GM18858 (cell line): ENCODE data around the gene HLA-DRB5.
"Not testable (repeated sequence)": the region's sequence is repeated elsewhere in the genome, so short reads cannot be mapped to it uniquely, and the experiment has no call there.

ENCODE experiments used
- ATAC-seq: cut with Tn5 transposase; IDR thresholded peaks from one replicate; pipeline ENCODE4 v1.9.1; 2021; ENCODE audit not compliant: unreplicated experiment

Gene HLA-DRB5

GRCh38 chr6:32529697-32530430, at the start of gene HLA-DRB5:
Gene HLA-DRB5 (minus strand): TSS chr6:32530287. CDS start chr6:32530224, 63 bp downstream.
- no peak for ATAC-seq

- no peak for ATAC-seq
Measured at GRCh38 chr6:32578962-32579361, 48.9 kb upstream of the HLA-DRB5 start.

GRCh38 chr6:32577493-32577892, 47.4 kb upstream of the HLA-DRB5 start:
- not testable (repeated sequence) for ATAC-seq

GRCh38 chr6:32576250-32576649, 46.2 kb upstream of the HLA-DRB5 start:
- no peak for ATAC-seq

- ATAC-seq = no peak
Measured at GRCh38 chr6:32570363-32570905, 40.3 kb upstream of the HLA-DRB5 start.

GRCh38 chr6:32568561-32568960, 38.5 kb upstream of the HLA-DRB5 start:
- no peak for ATAC-seq

GRCh38 chr6:32566957-32567356, 36.9 kb upstream of the HLA-DRB5 start:
- ATAC-seq = no peak

- no peak for ATAC-seq
Measured at GRCh38 chr6:32565511-32565910, 35.4 kb upstream of the HLA-DRB5 start.

- no peak for ATAC-seq
Measured at GRCh38 chr6:32562940-32563339, 32.9 kb upstream of the HLA-DRB5 start.

GRCh38 chr6:32559747-32560146, 29.7 kb upstream of the HLA-DRB5 start:
- no peak for ATAC-seq

- no peak for ATAC-seq
Measured at GRCh38 chr6:32558426-32559057, 28.5 kb upstream of the HLA-DRB5 start.

GRCh38 chr6:32554116-32554965, 24.3 kb upstream of the HLA-DRB5 start:
- ATAC-seq = no peak

GRCh38 chr6:32553037-32553742, 23.1 kb upstream of the HLA-DRB5 start:
- no peak for ATAC-seq

- ATAC-seq = no peak
Measured at GRCh38 chr6:32551410-32551809, 21.3 kb upstream of the HLA-DRB5 start.

GRCh38 chr6:32539839-32540238, 9.8 kb upstream of the HLA-DRB5 start:
- ATAC-seq = no peak

- not testable (repeated sequence) for ATAC-seq
Measured at GRCh38 chr6:32530431-32530793, 325 bp upstream of the HLA-DRB5 start.

GRCh38 chr6:32522302-32523047, 7.6 kb downstream of the HLA-DRB5 start:
- ATAC-seq = no peak

GRCh38 chr6:32519910-32520258, 10.2 kb downstream of the HLA-DRB5 start:
- ATAC-seq = no peak

- no peak for ATAC-seq
Measured at GRCh38 chr6:32519118-32519909, 10.8 kb downstream of the HLA-DRB5 start.
